GM19397 (cell line): ENCODE measurements around the gene GNG13.

ENCODE experiments used
- ATAC-seq: cut with Tn5 transposase; IDR thresholded peaks from one replicate; pipeline ENCODE4 v1.9.1; 2021; ENCODE audit warnings: mild to moderate bottlenecking, moderate library complexity; ENCODE audit not compliant: unreplicated experiment

The GNG13 gene

GRCh38 chr16:815861-816260 lies 15.3 kb upstream of the GNG13 start:
- ATAC-seq, result no peak

GRCh38 chr16:814974-815373 lies 14.4 kb upstream of the GNG13 start:
- no peak for ATAC-seq

- ATAC-seq, result no peak
Observed at GRCh38 chr16:813916-814412, 13.4 kb upstream of the GNG13 start.

- ATAC-seq, result no peak
Observed at GRCh38 chr16:813204-813915, 12.8 kb upstream of the GNG13 start.

GRCh38 chr16:808085-808386 lies 7.5 kb upstream of the GNG13 start:
- ATAC-seq, result no peak

- peak; percentile 92 for ATAC-seq
Observed at GRCh38 chr16:807347-808084, 7.0 kb upstream of the GNG13 start.

GRCh38 chr16:805474-805873 lies 4.9 kb upstream of the GNG13 start:
- no peak for ATAC-seq

- no peak for ATAC-seq
Observed at GRCh38 chr16:804193-805048, 3.9 kb upstream of the GNG13 start.

- ATAC-seq, result no peak
Observed at GRCh38 chr16:803754-804080, 3.2 kb upstream of the GNG13 start.

- no peak for ATAC-seq
Observed at GRCh38 chr16:802914-803753, 2.6 kb upstream of the GNG13 start.

- ATAC-seq, result no peak
Observed at GRCh38 chr16:802461-802860, 1.9 kb upstream of the GNG13 start.

- no peak for ATAC-seq
Observed at GRCh38 chr16:801584-802363, 1.2 kb upstream of the GNG13 start.

GRCh38 chr16:800834-801511 lies 439 bp upstream of the GNG13 start:
- no peak for ATAC-seq

- ATAC-seq, result no peak
Observed at GRCh38 chr16:799111-799947, 1.2 kb downstream of the GNG13 start.

GRCh38 chr16:798666-799065 lies 1.9 kb downstream of the GNG13 start:
- ATAC-seq, result no peak

GRCh38 chr16:797686-798085 lies 2.8 kb downstream of the GNG13 start:
- no peak for ATAC-seq

GRCh38 chr16:797120-797420 lies 3.5 kb downstream of the GNG13 start:
- ATAC-seq, result no peak

GRCh38 chr16:796296-797119 lies 4.0 kb downstream of the GNG13 start:
- no peak for ATAC-seq
